ENCODE data around the gene PTPRD. TPM values are rescaled to one million over a fixed set of nuclear protein-coding genes. Genes with fewer than 3 reads are reported as not detected.

The PTPRD gene
- total and polyA plus RNA-seq, 9 of the 15 experiments (the other 6 are each of a cell fraction or from before 2014, with no cell fraction given) = 0.11 TPM; not detected in 8

DNA sequence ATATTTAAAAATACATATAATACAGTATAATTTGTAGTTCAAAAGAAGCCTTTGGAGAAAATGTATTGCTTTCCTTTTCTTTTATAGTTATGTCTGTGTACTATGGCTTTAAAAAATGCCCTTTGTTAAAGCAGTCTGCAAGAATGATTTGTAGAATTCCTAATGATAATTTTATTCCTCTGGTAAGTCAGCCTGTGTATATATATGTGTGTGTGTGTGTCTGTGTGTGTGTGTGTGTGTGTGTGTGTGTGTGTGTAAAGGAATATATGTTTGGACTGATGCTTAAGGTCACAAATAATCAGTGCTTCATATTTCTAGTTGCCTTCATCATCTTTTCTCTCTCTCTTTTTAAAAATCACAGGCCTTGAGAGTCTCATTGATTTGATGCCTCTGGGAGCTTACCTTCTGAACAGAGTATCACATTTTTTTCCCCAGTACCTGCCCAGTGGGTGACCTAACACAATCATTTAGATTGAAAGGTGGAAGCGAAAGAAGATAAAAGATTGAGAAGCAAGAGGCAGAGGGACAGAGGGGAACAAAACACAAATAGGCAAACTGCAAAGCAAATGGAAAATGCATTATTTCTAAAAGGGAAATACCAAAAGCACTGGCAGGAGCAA, 2104.0 kb downstream of the PTPRD start:
- Histone ChIP-seq H3K79me2 (ENCODE audit: control insufficient read depth, insufficient read depth, low read length) (no peaks in the 10 kb centered on the region), H2AFZ (ENCODE audit: low read depth, low read length) (no peak overlapping the region), H3K27ac (ENCODE audit: extremely low read depth, low read depth, low read length) (no peak overlapping the region), H3K4me1 (replicated peaks in 1 of 2; ENCODE audit: control insufficient read depth in 2 of 2, insufficient read depth in 2 of 2, low read length in 2 of 2) (no peaks in the 10 kb centered on the region), H3K9ac (ENCODE audit: insufficient read depth in 1 of 2, low read depth in 2 of 2, low read length in 2 of 2) (no peak overlapping the region), H4K20me1 (replicated peaks; ENCODE audit: control insufficient read depth, insufficient read depth, low read length) (no peaks in the 10 kb centered on the region), H3K9me1 (ENCODE audit: control insufficient read depth, insufficient read depth, low read length) (no peaks in the 10 kb centered on the region), H3K4me3 (no peak overlapping the region), H3K27me3 (ENCODE audit: control insufficient read depth in 2 of 2, insufficient read depth in 2 of 2, low read length in 2 of 2) (no peaks in the 10 kb centered on the region), H3K9me3 (replicated peaks; ENCODE audit: control insufficient read depth, insufficient read depth, low read depth, low read length) (no peaks in the 10 kb centered on the region), H3K36me3 (ENCODE audit: control insufficient read depth, insufficient read depth, low read length) (no peaks in the 10 kb centered on the region), H3K4me2 (ENCODE audit: insufficient read depth, low read length) (no peak overlapping the region)
- intact Hi-C loops (cut with micrococcal nuclease) (no loop called here), in situ Hi-C loops (cut with MboI) (no loop called here)
- TF ChIP-seq, protein P1, sequence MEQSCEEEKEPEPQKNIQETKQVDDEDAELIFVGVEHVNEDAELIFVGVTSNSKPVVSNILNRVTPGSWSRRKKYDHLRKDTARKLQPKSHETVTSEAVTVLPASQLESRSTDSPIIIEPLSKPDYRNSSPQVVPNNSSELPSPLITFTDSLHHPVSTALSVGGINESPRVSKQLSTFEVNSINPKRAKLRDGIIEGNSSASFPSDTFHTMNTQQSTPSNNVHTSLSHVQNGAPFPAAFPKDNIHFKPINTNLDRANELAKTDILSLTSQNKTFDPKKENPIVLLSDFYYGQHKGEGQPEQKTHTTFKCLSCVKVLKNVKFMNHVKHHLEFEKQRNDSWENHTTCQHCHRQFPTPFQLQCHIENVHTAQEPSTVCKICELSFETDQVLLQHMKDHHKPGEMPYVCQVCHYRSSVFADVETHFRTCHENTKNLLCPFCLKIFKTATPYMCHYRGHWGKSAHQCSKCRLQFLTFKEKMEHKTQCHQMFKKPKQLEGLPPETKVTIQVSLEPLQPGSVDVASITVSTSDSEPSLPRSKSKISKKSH (CRISPR knock-in tag; IDR thresholded peaks at IDR 0.05) = no peak
- TF ChIP-seq, protein P2, sequence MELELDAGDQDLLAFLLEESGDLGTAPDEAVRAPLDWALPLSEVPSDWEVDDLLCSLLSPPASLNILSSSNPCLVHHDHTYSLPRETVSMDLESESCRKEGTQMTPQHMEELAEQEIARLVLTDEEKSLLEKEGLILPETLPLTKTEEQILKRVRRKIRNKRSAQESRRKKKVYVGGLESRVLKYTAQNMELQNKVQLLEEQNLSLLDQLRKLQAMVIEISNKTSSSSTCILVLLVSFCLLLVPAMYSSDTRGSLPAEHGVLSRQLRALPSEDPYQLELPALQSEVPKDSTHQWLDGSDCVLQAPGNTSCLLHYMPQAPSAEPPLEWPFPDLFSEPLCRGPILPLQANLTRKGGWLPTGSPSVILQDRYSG (tag; conservative IDR thresholded peaks at IDR 0.05; ENCODE audit: low read depth) = no peak
- TF ChIP-seq, protein P3, sequence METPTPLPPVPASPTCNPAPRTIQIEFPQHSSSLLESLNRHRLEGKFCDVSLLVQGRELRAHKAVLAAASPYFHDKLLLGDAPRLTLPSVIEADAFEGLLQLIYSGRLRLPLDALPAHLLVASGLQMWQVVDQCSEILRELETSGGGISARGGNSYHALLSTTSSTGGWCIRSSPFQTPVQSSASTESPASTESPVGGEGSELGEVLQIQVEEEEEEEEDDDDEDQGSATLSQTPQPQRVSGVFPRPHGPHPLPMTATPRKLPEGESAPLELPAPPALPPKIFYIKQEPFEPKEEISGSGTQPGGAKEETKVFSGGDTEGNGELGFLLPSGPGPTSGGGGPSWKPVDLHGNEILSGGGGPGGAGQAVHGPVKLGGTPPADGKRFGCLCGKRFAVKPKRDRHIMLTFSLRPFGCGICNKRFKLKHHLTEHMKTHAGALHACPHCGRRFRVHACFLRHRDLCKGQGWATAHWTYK (CRISPR knock-in tag; IDR thresholded peaks at IDR 0.05) = no peak
- TF ChIP-seq NFRKB (IDR thresholded peaks at IDR 0.05; ENCODE audit: low read depth) = no peak
- TF ChIP-seq BHLHE40 (IDR thresholded peaks at IDR 0.05; ENCODE audit: low read length) = no peak
- no peak for TF ChIP-seq PPARD (CRISPR knock-in tag; IDR thresholded peaks at IDR 0.05)
- TF ChIP-seq, protein P4, sequence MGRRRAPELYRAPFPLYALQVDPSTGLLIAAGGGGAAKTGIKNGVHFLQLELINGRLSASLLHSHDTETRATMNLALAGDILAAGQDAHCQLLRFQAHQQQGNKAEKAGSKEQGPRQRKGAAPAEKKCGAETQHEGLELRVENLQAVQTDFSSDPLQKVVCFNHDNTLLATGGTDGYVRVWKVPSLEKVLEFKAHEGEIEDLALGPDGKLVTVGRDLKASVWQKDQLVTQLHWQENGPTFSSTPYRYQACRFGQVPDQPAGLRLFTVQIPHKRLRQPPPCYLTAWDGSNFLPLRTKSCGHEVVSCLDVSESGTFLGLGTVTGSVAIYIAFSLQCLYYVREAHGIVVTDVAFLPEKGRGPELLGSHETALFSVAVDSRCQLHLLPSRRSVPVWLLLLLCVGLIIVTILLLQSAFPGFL (CRISPR knock-in tag; IDR thresholded peaks at IDR 0.05) = no peak
- ChIA-PET POLR2A (no interaction called here), CTCF (ENCODE audit: low intra/inter-chr PET ratio) (no interaction called here)
- DNase-seq (ENCODE audit: extremely low read depth in 1 of 4, low spot score in 3 of 4) (no peak), ATAC-seq (no peak), FAIRE-seq (no peak)
- BruUV-seq (replicated peaks) = no TSS peak
- 0% methylated on average over 1 of the region's 1 CpG for WGBS (ENCODE audit: insufficient coverage, low coverage, missing lambda C conversion rate)
